ENCODE measurements around the gene MAPRE2.
"Not testable (repeated sequence)": the region's sequence is repeated elsewhere in the genome, so short reads cannot be mapped to it uniquely, and the experiment has no call there.

MAPRE2 gene

DNA sequence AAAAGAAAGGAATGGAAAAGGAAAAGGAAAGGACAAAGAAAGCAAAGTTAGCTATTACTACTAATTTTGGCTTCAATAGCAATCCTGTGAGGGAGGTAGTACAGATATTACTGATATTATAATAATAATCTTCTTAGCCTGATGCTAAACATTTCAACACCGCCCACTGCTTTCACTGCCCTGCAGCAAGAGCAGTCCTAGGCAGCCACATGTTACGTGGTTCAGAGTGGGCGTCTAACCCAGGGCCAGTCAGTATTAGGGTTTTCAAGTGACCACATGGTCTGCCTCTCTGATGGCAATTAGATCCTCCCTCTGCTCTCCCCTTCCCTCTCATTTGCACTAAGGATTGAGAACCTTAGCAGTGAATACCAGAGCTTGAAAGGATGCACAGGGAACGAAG is 116.0 kb downstream of the MAPRE2 start:
- no peak for DNase-seq

DNA sequence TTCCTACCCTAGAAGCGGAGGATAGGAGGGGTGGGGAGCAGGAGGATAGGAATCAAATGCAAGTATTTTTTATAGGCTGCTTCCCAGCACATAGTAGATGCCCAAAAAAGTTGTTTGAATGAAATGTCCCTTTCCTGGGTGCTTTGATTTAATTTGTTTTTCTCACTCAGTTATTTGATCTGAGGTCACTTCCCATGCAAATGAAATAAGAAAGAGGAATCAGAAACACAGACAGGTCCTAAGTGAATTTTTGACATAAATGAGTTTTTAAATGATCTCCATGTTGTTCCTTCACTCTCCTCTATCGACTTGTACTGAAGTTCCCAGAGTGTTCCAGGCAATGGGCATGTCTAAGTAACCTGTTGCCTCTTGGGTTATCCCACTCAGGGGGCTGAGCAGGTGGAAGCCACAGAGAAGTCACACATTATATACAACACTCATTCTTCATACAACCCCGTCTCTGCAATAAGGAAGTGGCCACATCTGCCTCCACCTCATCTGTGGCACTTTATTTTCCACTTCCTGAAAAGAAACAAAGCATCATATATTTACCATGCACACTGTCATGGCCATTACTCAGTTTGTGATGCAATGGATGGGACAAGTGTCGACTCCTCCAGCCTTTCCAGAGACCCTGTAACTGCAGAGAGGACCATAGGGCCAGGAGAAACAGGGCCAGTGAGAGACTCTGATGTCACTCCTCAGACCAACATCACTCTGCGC is 117.7 kb downstream of the MAPRE2 start:
- DNase-seq = no peak

DNA sequence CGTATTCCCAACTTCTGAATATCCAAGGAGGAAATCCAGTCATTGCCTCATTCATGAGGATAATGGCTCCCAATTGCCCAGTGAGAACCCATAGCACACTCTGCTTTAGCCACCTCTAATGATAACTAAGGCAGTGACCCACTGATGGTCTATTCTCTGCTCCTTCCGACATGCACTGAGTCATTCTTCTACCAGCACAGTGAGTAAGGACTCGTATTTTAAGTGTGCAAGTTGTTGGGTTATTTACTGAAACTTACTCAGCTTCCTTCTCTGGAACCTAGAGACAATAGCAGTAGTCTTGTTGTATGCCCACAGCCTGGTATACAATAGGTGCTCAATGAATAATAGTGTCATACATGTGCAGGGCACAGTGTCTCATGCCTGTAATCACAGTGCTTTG is 118.6 kb downstream of the MAPRE2 start:
- DNase-seq = no peak

DNA sequence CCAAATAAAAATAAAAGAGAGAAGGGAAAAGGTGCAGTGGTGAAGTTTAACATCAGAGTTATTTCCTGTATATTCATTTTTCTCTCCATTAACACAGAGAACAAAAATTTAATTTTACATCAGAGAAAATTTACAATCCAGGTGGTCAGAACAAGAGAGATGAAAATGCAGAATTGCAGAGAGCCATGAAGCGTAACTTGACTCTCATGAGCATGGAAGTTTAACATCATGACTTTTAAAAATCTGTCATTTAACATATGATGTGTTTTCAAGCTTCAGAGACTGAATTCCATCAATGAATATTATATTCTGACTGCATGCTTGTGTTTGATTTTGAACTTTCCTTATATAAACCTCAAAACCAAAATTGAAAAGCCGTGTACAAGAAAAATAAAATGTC is 120.3 kb downstream of the MAPRE2 start:
- DNase-seq = no peak

DNA sequence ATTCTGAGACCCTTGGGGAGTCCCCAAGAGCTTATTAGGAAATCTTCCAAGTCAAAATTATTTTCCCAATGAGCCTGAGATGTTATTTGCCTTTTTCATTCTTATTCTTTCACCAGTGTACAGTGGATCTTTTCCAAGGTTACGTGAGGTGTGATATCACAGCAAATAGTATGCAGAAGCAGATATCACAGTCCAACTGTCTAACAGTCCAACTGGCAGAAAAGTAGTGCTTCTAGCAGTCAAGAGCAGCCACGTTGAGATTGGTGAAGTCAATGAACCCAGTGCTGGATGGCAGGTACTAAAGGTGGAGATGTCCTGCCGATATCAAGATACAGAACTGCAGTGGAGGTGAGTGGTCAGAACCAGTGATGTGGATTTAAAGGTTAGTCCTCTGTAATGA is 120.7 kb downstream of the MAPRE2 start:
- no peak for DNase-seq

DNA sequence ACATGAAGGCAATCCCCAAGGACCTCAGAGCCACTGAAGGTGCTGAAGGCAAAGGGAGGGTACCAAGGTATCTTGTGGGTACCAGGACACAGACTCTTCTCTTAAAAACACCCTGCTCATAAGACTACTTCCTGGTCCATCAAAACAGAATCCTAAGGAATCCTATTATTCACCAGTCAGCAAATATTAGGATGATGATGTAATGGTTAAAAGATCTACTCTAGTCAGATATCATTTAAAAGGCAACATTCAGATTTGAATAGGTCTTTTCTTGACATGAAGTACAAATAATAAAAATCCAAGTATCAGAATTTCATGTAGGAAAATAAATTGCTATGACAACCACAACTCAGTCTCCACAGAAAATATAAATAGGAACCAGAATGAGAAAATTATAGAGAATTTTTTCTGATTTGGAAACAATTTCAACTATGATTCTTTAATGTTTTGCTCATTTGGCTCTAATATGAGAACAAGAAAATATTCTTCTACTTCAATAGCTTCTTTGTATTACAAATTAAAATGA is 121.9 kb downstream of the MAPRE2 start:
- no peak for DNase-seq

DNA sequence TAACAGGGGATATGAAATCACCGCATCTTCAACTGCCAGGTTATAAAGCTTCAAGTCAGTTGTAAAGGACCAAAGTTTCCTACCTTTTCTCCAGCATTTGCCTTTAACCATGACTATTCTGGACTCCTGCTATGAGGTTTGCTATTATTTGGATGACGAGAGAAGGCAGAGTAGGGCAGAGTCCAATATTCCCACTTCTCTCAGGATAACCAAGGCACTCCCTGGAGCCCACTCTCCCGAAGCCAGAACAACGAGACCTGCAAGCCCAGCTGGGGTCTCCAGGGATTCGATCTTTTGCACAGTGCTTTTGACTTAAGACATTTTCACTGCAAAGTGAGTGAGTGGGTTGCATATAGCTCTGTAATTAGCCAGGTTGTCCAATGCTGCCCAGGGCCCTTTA is 122.5 kb downstream of the MAPRE2 start:
- DNase-seq = no peak

DNA sequence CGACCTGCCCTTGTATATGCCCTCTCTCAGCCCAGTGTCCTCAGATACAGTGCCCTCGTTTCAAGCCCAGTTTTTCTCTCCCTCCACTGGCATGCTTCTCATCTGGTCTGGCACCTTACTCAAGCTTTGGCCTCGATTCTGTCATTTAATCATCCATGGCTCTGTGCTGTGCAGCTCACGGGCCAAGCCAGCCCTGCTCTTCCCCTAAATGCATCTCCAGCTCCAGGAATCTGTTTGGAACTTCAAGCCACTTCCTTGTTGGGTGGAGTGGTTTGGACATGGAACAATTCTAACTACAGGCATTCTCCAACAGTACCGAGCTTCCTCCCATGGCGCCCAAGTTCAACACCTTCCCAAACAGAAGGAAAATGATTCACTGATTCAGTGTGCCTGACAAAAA is 122.9 kb downstream of the MAPRE2 start:
- DNase-seq = no peak

DNA sequence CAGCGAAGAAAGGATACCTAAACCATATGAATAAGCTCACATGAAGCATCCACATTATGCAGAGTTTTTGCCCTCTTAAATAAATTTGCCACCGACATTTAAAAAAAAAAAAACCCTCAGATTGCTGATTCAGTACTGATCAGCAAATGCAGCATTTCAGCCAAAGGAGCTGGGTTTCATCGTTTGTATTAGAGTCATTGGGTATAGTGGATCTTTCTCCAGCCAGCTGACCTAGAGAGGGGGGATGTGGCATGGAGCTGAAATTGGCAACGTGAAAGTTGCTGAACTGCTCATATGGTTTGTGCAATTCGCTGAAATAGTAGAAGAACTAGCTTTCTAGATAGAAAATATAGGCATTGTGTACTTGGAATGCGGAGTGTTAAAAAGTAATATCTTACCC is 126.1 kb downstream of the MAPRE2 start:
- DNase-seq = no peak

DNA sequence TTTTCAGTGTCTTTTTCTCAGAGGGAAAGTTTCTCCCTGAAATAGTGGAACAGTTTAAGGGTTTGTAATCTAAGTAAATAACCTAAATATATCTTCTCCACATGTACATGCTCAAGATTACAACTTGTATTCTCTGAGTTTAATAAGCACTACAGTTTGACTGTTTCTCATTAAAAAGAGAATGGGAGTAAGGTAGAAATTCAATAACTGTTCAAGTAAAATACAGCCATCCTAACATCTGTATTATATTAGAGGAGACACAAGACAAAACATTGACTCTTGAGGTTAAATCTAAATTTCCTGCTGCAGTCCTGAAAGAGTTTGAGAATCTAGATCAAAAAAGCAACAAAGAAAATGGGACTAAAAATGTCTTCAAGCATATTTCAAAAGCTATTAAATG is 126.6 kb downstream of the MAPRE2 start:
- no peak for DNase-seq

DNA sequence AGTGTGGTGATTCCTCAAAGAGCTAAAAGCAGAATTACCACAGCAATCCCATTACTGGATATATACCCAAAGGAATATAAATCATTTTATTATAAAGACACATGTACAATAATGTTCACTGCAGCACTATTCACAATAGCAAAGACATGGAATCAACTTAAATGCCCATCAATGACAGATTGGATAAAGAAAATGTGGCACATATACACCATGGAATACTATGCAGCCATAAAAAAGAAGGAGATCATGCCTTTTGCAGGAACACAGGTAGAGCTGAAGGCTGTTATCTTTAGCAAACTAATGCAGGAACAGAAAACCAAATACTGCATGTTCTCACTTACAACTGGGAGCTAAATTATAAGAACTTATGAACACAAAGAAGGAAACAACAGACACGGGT is 129.1 kb downstream of the MAPRE2 start:
- not testable (repeated sequence) for DNase-seq

DNA sequence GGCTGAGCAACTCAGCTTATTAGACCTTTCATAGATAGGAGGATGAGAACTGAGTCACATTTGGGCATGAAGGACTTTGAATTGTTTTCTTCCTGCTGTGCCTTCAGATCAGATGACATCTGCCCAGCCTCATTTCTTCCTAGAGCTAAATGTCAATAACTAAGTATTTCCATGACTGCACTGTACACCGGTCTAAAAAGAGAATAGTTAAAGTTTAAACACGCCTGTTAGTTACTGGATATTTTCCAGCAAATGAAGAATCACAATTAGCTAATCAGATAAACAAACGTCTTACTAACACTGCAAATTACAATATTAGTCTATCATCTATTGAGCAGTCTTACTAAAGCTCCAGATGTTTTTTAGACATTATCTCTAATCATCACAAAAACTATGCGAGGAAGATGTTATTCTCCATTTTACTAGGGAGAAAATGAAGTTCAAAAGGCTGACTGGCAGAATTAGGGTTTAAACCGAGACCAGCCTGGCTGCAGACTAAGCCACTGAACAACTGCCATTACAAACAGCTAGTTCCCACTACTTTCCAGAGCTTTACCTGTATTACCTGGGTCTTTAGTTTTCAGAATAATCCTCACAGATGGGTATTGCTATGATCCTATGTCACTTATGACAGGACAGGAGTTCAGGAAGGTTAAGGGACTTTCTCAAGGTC is 130.2 kb downstream of the MAPRE2 start:
- DNase-seq = no peak

DNA sequence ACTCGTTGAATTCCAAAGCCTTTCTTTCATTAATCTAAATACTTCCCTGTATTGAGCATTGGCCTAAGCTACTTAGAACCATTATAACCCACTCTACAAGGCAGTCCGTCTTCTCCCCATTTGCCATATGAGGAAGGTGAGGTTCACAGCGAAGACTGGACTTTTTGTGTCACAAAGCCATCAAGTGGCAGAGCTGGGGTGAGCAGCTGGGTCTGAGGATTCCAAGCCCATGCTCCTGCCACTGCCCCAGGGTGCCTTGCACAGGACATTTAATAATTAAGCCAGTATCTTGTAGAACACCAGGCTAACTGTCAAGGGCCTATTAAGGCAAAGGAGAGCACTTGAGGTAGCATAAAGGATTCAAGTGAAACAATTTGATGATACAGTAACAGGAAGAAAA is 130.8 kb downstream of the MAPRE2 start:
- no peak for DNase-seq

DNA sequence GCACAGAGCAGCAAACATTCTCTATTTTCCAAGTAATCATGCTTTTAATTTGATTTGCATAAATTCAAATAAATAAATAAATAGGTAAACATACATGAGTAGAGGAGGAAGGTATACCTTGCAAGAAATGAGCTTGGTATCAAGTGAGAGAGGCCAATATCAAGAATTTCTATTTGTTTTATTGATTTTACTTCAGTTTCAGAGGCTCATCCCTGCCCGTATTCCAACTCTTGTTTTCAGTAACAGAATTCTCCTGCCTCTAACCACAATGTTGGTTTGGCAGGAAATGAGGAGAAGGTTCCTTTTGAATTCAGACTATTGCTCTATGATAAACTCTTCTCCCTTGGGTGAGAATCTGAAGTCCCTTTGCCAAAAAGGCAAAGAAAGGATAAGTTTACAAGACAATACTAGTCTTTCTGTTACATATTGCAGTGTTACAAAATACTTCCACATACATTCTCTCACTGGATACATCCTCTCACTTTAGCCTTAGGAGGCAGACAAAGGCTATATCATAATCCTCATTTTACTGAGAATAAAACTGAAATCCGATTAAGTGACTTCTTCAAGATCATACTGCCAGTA is 131.3 kb downstream of the MAPRE2 start:
- no peak for DNase-seq

DNA sequence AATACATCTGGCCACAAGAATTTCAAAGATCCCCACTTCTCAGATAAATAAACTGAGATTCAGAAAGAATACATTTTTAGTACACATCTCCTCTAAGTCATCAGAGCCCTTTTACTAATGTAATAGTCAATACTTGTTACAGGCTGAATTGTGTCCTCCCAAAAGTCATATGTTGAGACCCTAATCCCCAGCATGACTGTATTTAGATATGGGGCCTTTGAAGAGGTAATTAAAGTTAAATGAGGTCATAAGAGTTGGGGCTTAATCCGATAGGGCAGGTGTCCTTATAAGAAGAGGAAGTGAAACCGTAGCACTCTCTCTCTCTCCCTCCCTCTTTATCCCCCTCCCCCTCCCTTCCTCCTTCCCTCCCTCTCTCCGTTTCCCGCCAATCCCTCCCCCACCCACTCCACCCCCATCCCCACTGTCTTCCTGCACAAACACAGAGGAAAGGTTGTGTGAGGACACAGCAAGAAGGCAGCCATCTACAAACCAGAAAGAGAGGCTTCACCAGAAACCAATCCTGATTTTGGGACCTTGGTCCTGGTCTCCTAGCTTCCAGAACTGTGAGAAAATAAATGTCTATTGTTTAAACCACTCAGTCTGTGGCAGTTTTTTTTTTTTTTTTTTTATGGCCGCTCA is 133.0 kb downstream of the MAPRE2 start:
- no peak for DNase-seq

DNA sequence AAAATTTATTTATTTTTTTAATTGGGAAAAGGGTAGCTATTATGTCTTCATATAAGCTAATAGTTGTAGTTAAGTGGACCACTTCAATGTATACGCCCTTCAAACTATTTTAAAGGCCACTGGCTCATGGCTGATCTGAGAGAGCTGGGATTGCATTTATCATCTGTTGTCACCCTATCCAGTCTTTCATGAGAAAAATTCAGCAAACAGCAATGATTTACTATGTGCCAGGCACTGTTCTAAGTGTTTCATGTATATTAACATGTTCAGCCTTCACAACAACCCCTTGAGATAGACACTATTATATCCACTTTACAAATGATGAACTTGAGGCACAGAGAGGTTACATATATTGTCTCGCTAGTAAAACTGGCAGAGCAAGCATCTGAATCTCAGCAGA is 133.5 kb downstream of the MAPRE2 start:
- DNase-seq = no peak

DNA sequence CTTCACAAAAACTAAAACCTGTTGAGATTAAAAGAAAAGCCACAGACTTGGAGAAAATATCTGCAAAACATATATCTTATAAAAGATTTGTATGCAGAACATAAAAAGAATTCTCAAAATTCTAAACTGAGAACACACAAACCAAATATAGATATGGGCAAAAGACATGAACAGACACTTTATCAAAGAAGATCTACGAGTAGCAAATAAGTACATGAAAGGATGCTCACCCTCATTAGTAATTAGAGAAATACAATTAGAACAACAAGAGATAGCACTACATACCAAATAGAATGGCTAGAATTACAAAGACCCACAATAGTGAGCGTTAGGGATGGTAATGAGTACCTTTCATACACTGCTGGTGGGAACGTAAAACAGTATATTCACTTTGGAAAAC is 135.7 kb downstream of the MAPRE2 start:
- no peak for DNase-seq

DNA sequence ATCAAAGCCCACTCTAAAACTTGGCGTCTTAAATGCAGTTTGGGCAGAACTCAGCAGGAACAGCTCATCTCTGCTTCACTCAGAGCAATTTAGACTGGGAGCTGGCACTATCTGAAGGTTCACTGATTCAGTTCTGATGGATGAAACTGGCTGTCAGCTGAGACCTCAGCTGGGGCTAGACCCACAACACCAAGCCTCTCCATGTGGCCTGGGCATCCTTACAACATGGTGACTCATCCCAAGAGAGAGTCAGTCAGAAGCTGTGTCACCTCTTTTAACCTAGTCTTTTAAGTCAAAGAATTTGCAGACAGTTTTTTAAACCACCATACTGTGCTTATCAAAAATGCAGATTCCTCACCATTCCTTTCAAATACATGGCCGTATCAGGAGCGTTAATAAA is 137.0 kb downstream of the MAPRE2 start:
- no peak for DNase-seq

DNA sequence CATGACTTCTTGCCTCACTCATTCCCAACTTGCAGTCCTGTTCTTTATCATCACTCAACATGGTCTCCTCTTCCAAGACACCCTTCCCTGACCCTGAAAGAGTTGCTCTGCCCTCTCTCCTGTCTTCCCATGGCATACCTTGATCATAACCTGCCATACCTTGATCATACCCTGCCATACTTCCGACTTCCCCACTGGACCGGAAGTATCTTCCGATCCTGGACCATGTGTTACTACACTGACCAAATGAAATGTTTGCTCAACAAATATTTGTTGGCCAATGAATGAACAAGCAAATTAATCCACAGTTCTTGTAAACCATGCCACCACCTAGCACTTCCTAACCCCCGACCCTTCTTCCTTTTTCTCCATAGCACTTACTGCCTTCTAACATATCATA is 138.7 kb downstream of the MAPRE2 start:
- no peak for DNase-seq

DNA sequence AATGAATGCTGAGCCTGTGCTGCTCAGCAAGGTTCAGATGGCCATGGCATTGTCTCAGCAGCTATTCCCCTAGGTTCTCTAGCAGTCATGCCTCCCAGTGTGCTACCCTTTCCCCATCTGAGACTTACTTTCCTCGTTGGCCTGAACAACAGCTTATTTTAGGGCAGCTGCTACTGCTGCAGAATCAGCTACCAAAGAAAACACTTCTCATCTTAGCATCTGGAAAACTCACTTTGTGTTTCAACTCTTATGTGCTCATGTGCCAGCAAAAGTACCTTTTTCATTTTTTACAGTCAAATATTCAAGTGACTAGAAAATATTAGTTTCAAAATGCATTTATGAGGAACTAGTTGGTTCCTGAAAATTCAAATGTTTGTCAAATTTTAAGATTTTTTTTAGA is 139.2 kb downstream of the MAPRE2 start:
- DNase-seq = no peak

DNA sequence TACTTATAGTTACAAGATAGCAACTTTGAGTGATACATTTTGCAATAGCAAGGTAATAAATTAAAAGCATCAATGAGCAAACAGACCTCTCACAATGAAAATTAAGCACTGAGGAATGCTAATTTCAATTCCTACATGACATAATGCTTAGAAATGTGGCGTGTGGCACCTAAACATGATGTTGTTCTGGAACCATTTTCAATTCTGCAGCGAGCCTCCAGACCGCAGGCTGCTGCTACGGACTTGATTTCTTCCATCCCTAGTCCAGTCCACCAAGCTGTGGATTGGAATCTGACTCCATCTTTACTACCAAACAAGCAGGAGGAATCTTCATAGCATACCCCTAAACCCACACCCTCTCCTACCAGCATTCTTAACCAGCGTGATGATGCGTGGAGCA is 140.9 kb downstream of the MAPRE2 start:
- no peak for DNase-seq

DNA sequence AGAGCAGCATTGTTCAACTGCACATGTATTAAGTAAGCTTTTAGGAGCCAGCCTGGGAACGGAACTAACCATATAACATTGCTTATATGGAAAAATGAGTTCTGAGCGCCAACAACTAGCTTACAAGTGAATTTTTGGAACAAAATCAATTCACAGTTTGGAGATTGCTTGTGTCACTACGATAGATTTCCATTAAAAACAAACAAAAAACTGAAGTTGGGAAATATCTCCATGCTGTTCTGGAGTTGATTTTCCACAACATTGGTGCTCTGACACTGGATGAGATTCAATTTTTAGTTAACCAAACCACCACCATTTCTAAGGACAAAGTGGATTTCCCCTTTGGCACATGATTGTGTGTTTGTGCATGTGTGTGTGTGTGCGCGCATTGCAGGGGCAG is 142.7 kb downstream of the MAPRE2 start:
- no peak for DNase-seq

DNA sequence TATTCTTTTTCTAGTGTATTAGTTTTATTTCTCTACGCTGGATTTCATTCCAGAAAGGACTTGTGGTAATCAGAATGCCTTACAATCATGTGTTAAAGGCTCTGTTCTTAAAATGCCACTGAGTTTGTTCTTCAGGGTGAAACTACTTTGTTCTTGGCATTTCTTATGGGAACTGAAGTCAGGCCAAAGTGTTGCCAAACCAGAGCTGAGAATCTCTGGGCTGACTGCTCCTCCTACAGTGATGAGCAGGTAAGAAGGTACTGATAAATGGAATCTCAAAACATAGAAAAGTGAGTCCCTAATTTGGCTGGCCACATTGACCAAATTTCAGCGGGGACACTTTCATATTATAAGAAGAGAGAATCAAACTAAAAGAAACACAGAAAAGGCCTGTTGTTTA is 144.6 kb downstream of the MAPRE2 start:
- DNase-seq = no peak

All from activated CD4-positive, alpha-beta T cell treated with anti-CD3 and anti-CD28 coated beads for 1 hour (primary cell).